Testis (tissue), 3 donors: Measurements from ENCODE around the gene SSR1. TPM values are rescaled to one million over a fixed set of nuclear protein-coding genes. Genes with fewer than 3 reads are reported as not detected.
A peak's percentile ranks its signal among the peaks of the same experiment; 100 is the strongest.
"Not testable (repeated sequence)": the region's sequence is repeated elsewhere in the genome, so short reads cannot be mapped to it uniquely, and the experiment has no call there.

ENCODE experiments used
- DNase-seq: peaks from one replicate; pipeline ENCODE4 v3.0.0-alpha.2; 2019
- H3K27ac ChIP-seq, 2 donors: fragments of 200-600 bp; sonication (generic); one replicate each; pipeline ENCODE4 v1.5.1; 2019
- H3K27me3 ChIP-seq: fragments of 200-600 bp; sonication (generic); one replicate; pipeline ENCODE4 v1.5.1; 2019
- H3K36me3 ChIP-seq: fragments of 200-600 bp; sonication (generic); one replicate; pipeline ENCODE4 v1.5.1; 2017; ENCODE audit warnings: low read depth; ENCODE audit errors: missing control alignments
- H3K4me1 ChIP-seq: fragments of 200-600 bp; sonication (generic); one replicate; pipeline ENCODE4 v1.5.1; 2019
- H3K4me3 ChIP-seq, 2 donors: fragments of 200-600 bp; sonication (generic); one replicate each; pipeline ENCODE4 v1.5.1; 2017 to 2019
- H3K9me3 ChIP-seq: fragments of 200-600 bp; sonication (generic); one replicate; pipeline ENCODE4 v1.5.1; 2017
- CTCF ChIP-seq, 3 experiments: fragments of 450-650 bp in 2 of 3; fragments of 200-600 bp in 1 of 3; sonication (generic) in 1 of 3; IDR thresholded peaks; one replicate each; pipeline ENCODE4 v1.5.1; 2016 to 2019; ENCODE audit warnings: antibody characterized with exemption in 3 of 3, mild to moderate bottlenecking in 2 of 3, moderate library complexity in 1 of 3
- POLR2A ChIP-seq: fragments of 450-650 bp; IDR thresholded peaks from one replicate; pipeline ENCODE4 v1.6.1; 2017; ENCODE audit warnings: antibody characterized with exemption, mild to moderate bottlenecking, moderate library complexity
- WGBS, 2 donors: methylation state at CpG; one replicate each; pipeline ENCODE4 v1.1.5; 2018; 5-methylcytosine and 5-hydroxymethylcytosine counted together
- intact Hi-C: fragments of 100-400 bp; cut with DNase I; formaldehyde crosslinking; loops from one replicate; pipeline ENCODE4 v1.15.1; 2023; ENCODE audit warnings: low total_unique reads
- polyA plus RNA-seq: library from polyadenylated mRNA; stranded (reverse); fragments of 350-450 nt; fragmentation: Illumina TruSeq; extraction: RNeasy Lipid Tissue Mini Kit (QIAGEN cat#74804); gene quantifications from one replicate; pipeline ENCODE4 v1.2.3, GENCODE V29; 2014; ENCODE audit warnings: low read depth, low replicate concordance; ENCODE audit not compliant: insufficient read depth
- total RNA-seq, 2 donors: library from RNA; depleted of rRNA; stranded (reverse); fragments of >200 nt; gene quantifications; one replicate each; pipeline ENCODE4 v1.2.3, GENCODE V29; 2016

SSR1 gene
- total and polyA plus RNA-seq, 3 donors from 2014 or later = 42.7 to 65.7 (median 62.5) TPM

GRCh38 chr6:7315948-7316365 is 3.0 kb upstream of the SSR1 start:
- Histone ChIP-seq H3K4me3 (no peak overlapping the region), H3K36me3 (no peaks in the 10 kb centered on the region), H3K27me3 (no peaks in the 10 kb centered on the region), H3K9me3 (no peaks in the 10 kb centered on the region), H3K4me1 (peaks cover 9% of the 10 kb centered on the region), H3K27ac (peak overlapping the region in 1 of 2 donors; percentile 14)
- WGBS, 2 donors = 64 to 88% methylated on average over 6 of the region's 6 CpGs
- intact Hi-C loops = no loop called here
- DNase-seq = no peak
- TF ChIP-seq CTCF (IDR thresholded peaks at IDR 0.05) (no peak), POLR2A (no peak)

DNA sequence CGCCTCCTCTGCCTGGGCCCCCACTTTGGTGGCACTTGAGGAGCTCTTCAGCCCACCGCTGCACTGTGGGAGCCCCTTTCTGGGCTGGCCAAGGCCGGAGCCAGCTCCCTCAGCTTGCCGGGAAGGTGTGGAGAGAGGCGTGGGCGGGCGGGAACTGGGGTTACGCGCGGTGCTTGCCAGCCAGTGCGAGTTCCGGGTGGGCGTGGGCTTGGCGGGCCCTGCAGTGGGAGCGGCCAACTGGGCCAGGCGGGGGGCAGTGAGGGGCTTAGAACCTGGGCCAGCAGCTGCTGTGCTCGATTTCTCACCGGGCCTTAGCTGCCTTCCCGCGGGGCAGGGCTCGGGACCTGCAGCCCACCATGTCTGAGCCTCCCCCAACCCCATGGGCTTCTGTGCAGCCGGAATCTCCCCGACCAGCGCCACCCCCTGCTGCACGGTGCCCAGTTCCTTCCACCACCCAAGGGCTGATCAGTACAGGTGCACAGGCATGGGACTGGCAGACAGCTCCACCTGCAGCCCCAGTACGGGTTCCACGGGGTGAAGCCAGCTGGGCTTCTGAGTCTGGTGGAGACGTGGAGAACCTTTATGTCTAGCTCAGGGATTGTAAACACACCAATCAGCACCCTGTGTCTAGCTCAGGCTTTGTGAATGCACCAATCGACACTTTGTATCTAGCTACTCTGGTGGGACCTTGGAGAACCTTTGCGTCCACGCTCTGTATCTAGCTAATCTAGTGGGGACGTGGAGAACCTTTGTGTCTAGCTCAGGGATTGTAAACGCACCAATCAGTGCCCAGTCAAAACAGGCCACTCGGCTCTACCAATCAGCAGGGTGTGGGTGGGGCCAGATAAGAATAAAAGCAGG is 2.3 kb upstream of the SSR1 start:
- H3K9me3 ChIP-seq, H3K36me3 ChIP-seq, H3K27ac ChIP-seq, H3K4me3 ChIP-seq, H3K27me3 ChIP-seq, intact Hi-C loops: not testable (repeated sequence)
- H3K4me1 ChIP-seq = peaks cover 14% of the 10 kb centered on the region
- WGBS, 2 donors = 65 to 72% methylated on average over 12 to 32 of the region's 34 CpGs
- DNase-seq = peak; percentile 69

- DNase-seq = no peak
- intact Hi-C loops = no loop called here
- Histone ChIP-seq H3K27me3 (no peaks in the 10 kb centered on the region), H3K4me1 (peaks cover 15% of the 10 kb centered on the region), H3K4me3 (no peak overlapping the region), H3K9me3 (no peaks in the 10 kb centered on the region), H3K36me3 (no peaks in the 10 kb centered on the region), H3K27ac (no peak overlapping the region)
- 84 to 86% methylated on average over 4 to 7 of the region's 7 CpGs for WGBS, 2 donors
- TF ChIP-seq POLR2A = no peak
- TF ChIP-seq CTCF (IDR thresholded peaks at IDR 0.05) = no peak
These were observed 1.4 kb upstream of the SSR1 start for GRCh38 chr6:7314414-7314813.

DNA sequence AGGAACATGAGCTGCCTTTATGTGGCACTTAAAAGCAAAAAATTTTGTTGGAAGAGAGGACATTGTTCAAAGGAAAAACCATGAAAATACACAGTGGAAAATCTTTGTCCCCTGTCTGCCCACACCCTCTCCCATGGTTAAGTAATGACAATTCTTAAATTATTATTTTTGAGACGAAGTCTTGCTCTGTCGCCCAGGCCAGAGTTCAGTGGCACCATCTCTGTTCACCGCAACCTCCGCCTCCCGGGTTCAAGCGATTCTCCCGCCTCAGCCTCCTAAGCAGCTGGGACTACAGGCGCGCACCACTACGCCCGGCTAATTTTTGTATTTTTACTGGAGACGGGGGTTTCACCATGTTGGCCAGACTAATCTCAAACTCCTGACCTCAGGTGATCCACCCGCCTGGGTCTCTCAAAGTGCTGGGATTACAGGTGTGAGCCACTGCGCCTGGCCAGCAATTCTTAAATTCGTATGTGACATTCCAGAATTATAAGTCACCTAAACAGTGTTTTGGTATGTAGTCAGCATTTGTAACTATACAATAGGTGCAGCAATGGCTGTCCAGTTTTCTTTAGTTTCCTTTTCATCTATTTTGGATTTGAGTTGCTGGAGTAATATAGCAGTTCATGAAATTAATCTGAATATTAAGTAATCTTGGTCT is 636 bp upstream of the SSR1 start:
- peak overlapping the region; percentile 95 to 96 for H3K4me3 ChIP-seq
- intact Hi-C loops = no loop called here
- TF ChIP-seq POLR2A (no peak), CTCF (IDR thresholded peaks at IDR 0.05) (no peak)
- no peak for DNase-seq
- no peaks in the 10 kb centered on the region for H3K9me3 ChIP-seq
- H3K27ac ChIP-seq = peak overlapping the region; percentile 93 to 97
- H3K36me3 ChIP-seq = no peaks in the 10 kb centered on the region
- peaks cover 15% of the 10 kb centered on the region for H3K4me1 ChIP-seq
- no peaks in the 10 kb centered on the region for H3K27me3 ChIP-seq
- 53 to 70% methylated on average over 15 of the region's 15 CpGs for WGBS, 2 donors

DNA sequence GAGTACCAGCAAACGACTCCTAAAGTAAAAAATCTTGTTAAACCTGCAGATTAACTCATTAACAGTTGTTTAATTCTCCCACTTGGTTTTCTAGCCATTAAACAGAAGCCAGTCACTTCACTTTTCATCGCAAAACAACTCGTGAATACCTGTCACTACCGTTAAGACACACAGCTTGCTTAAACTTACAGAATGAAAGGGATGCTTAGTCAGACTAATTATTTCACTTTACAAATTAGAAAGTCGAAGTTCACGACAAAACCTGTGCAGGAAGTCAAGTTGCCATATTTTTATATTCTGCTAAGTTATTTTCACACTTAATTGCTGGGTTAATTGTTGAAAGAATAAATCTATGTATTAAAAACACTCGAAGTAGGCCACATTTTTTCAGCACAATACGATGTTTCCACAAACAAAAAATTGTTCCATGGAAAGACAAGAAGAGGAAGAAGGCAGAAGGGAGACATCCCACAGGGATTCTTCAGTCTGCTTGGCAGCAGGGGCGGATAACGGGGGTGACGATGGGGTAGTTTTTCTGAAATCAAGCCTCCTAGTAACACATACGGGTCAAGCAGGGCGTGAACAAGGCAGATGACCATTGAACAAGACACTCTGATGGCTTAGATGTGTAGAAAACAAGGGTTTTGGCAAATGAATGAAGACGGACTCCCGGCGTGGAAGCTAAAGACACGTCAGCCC is 933 bp downstream of the SSR1 start:
- Histone ChIP-seq H3K27me3 (no peaks in the 10 kb centered on the region), H3K9me3 (no peaks in the 10 kb centered on the region), H3K4me1 (peaks cover 15% of the 10 kb centered on the region), H3K4me3 (peak overlapping the region; percentile 95 to 96), H3K27ac (peak overlapping the region; percentile 93 to 97), H3K36me3 (no peaks in the 10 kb centered on the region)
- DNase-seq = no peak
- intact Hi-C loops = no loop called here
- TF ChIP-seq POLR2A (no peak), CTCF (IDR thresholded peaks at IDR 0.05) (no peak)
- 1 to 2% methylated on average over 17 of the region's 17 CpGs for WGBS, 2 donors
